Keratinocyte (primary cell): ENCODE results near the gene CD226. TPM values are rescaled to one million over a fixed set of nuclear protein-coding genes. Genes with fewer than 3 reads are reported as not detected.

Source experiments
- DNase-seq: peaks from one replicate; pipeline ENCODE4 v3.0.0-alpha.2; 2011; ENCODE audit warnings: low read depth, missing footprints, low spot score
- FAIRE-seq: peaks from 2 replicates; lab custom pipeline; 2011; peaks lifted over from hg19 to GRCh38; lab: Jason Lieb, UNC
- H2AFZ ChIP-seq: 2 replicates; pipeline ENCODE4 v1.6.0; 2012; ENCODE audit warnings: low read length, control low read depth, inconsistent platforms; ENCODE audit not compliant: control insufficient read depth
- H3K27ac ChIP-seq: 2 replicates; pipeline ENCODE4 v1.5.1; 2011; ENCODE audit warnings: low read length; ENCODE audit not compliant: control insufficient read depth, insufficient read depth
- H3K27me3 ChIP-seq: 3 replicates; pipeline ENCODE4 v1.6.0; 2011; ENCODE audit warnings: low read length; ENCODE audit not compliant: control insufficient read depth, insufficient read depth; ENCODE audit errors: extremely low read depth
- H3K36me3 ChIP-seq, 2 experiments: 2 replicates in 1 of 2; 3 replicates in 1 of 2; pipeline ENCODE4 v1.5.1; 2011; ENCODE audit warnings: low read length in 2 of 2, mild to moderate bottlenecking in 1 of 2; ENCODE audit not compliant: control insufficient read depth in 2 of 2, insufficient read depth in 2 of 2; ENCODE audit errors: extremely low read depth in 1 of 2
- H3K4me1 ChIP-seq: 3 replicates; pipeline ENCODE4 v1.5.1; 2011; ENCODE audit warnings: low read length; ENCODE audit not compliant: control insufficient read depth, insufficient read depth; ENCODE audit errors: extremely low read depth
- H3K4me2 ChIP-seq: 3 replicates; pipeline ENCODE4 v1.6.0; 2011; ENCODE audit warnings: low read depth, low read length; ENCODE audit not compliant: control insufficient read depth, insufficient read depth; ENCODE audit errors: extremely low read depth
- H3K4me3 ChIP-seq, 3 experiments: fragments of 200-600 bp in 1 of 3; sonication (generic) in 1 of 3; 2 replicates in 2 of 3; 3 replicates in 1 of 3; pipeline ENCODE4 v1.5.1; 2011 to 2016; ENCODE audit warnings: low read length in 3 of 3, mild to moderate bottlenecking in 3 of 3, control low read depth in 2 of 3, inconsistent platforms in 1 of 3, low read depth in 1 of 3, mixed read lengths in 1 of 3, mixed run types in 1 of 3, moderate library complexity in 1 of 3; ENCODE audit not compliant: control insufficient read depth in 2 of 3, insufficient read depth in 2 of 3; ENCODE audit errors: extremely low read depth in 1 of 3
- H3K79me2 ChIP-seq: 2 replicates; pipeline ENCODE4 v1.6.0; 2012; ENCODE audit warnings: low read length; ENCODE audit not compliant: control insufficient read depth, insufficient read depth
- H3K9ac ChIP-seq: 3 replicates; pipeline ENCODE4 v1.6.0; 2011; ENCODE audit warnings: low read length; ENCODE audit not compliant: control insufficient read depth, insufficient read depth; ENCODE audit errors: extremely low read depth
- H3K9me1 ChIP-seq: 3 replicates; pipeline ENCODE4 v1.6.0; 2011; ENCODE audit warnings: low read length; ENCODE audit not compliant: control insufficient read depth, insufficient read depth; ENCODE audit errors: extremely low read depth
- H3K9me3 ChIP-seq: 2 replicates; pipeline ENCODE4 v1.5.1; 2012; ENCODE audit warnings: low read depth, low read length; ENCODE audit not compliant: control insufficient read depth
- H4K20me1 ChIP-seq: 3 replicates; pipeline ENCODE4 v1.6.0; 2011; ENCODE audit warnings: low read length; ENCODE audit not compliant: control insufficient read depth, insufficient read depth; ENCODE audit errors: extremely low read depth
- CTCF ChIP-seq, 3 experiments: IDR thresholded peaks in 1 of 3; conservative IDR thresholded peaks in 1 of 3; optimal IDR thresholded peaks in 1 of 3; 2 replicates in 2 of 3; 3 replicates in 1 of 3; pipeline versions ENCODE3 to v1.5.1; 2011; ENCODE audit warnings: low read length in 3 of 3, mild to moderate bottlenecking in 3 of 3, moderate library complexity in 2 of 3, control low read depth in 1 of 3, inconsistent platforms in 1 of 3; ENCODE audit not compliant: insufficient read depth in 2 of 3; ENCODE audit errors: extremely low read depth in 1 of 3
- EZH2 ChIP-seq: IDR thresholded peaks from one replicate; pipeline ENCODE4 v1.6.1; 2012; ENCODE audit warnings: inconsistent platforms, mild to moderate bottlenecking, low read length, moderate library complexity
- dilution Hi-C: fragments of 300-500 bp; cut with MboI; formaldehyde crosslinking; loops from one replicate; pipeline ENCODE4 v1.7.0; 2020; ENCODE audit warnings: low sequenced_read_pairs; ENCODE audit not compliant: extremely low pct_ligation_motif_present
- polyA plus RNA-seq, 5 experiments: library from polyadenylated mRNA; depleted of rRNA in 3 of 5; stranded (reverse) in 3 of 5; stranded (forward) in 1 of 5; unstranded in 1 of 5; fragments of >200 nt; gene quantifications; 1 replicate in 1 of 5; 2 replicates in 3 of 5; 3 replicates in 1 of 5; pipeline versions ENCODE4 v1.2.1 to v1.2.3, GENCODE V29; 2011 to 2012; ENCODE audit warnings: missing spikeins in 2 of 5, low read depth in 1 of 5, low replicate concordance in 1 of 5

Gene CD226
- polyA plus RNA-seq, 1 donor (not counting 4 experiments of a cell fraction or from before 2014, with no cell fraction given), result 1.3 TPM

GRCh38 chr18:69840001-69840400, 107.7 kb downstream of the CD226 start:
- Histone ChIP-seq H3K27me3 (no peaks in the 10 kb centered on the region), H3K9me1 (no peaks in the 10 kb centered on the region), H3K9ac (no peak overlapping the region), H3K27ac (no peak overlapping the region), H3K4me3 (no peak overlapping the region), H3K9me3 (no peaks in the 10 kb centered on the region), H3K4me1 (no peaks in the 10 kb centered on the region), H3K36me3 (no peaks in the 10 kb centered on the region), H3K79me2 (no peaks in the 10 kb centered on the region), H2AFZ (no peak overlapping the region), H3K4me2 (no peak overlapping the region), H4K20me1 (no peaks in the 10 kb centered on the region)
- FAIRE-seq, result no peak
- dilution Hi-C loops, result no loop called here
- no peak for DNase-seq
- TF ChIP-seq EZH2 (no peak), CTCF (optimal IDR thresholded peaks at IDR 0.05 in 1 of 3, IDR thresholded peaks at IDR 0.05 in 1 of 3, conservative IDR thresholded peaks at IDR 0.05 in 1 of 3; ENCODE audit: extremely low read depth in 1 of 3, insufficient read depth in 2 of 3, low read length in 3 of 3) (no peak)

- no peaks in the 10 kb centered on the region for H3K27me3 ChIP-seq
- H3K27ac ChIP-seq, result no peak overlapping the region
- H3K4me2 ChIP-seq, result no peak overlapping the region
- H2AFZ ChIP-seq, result no peak overlapping the region
- TF ChIP-seq CTCF (optimal IDR thresholded peaks at IDR 0.05 in 1 of 3, IDR thresholded peaks at IDR 0.05 in 1 of 3, conservative IDR thresholded peaks at IDR 0.05 in 1 of 3; ENCODE audit: extremely low read depth in 1 of 3, insufficient read depth in 2 of 3, low read length in 3 of 3) (no peak), EZH2 (no peak)
- H4K20me1 ChIP-seq, result no peaks in the 10 kb centered on the region
- H3K4me1 ChIP-seq, result no peaks in the 10 kb centered on the region
- H3K36me3 ChIP-seq, result no peaks in the 10 kb centered on the region
- H3K9me1 ChIP-seq, result no peaks in the 10 kb centered on the region
- no peaks in the 10 kb centered on the region for H3K9me3 ChIP-seq
- FAIRE-seq, result no peak
- no peak for DNase-seq
- dilution Hi-C loops, result no loop called here
- H3K79me2 ChIP-seq, result no peaks in the 10 kb centered on the region
- no peak overlapping the region for H3K4me3 ChIP-seq
- H3K9ac ChIP-seq, result no peak overlapping the region
These were observed 108.2 kb downstream of the CD226 start for GRCh38 chr18:69839497-69839896.
